Osteocyte (in vitro differentiated cells): Measurements from ENCODE around the gene LRP1B. TPM values are rescaled to one million over a fixed set of nuclear protein-coding genes. Genes with fewer than 3 reads are reported as not detected.
"Not testable (repeated sequence)": the region's sequence is repeated elsewhere in the genome, so short reads cannot be mapped to it uniquely, and the experiment has no call there.

Source experiments
- DNase-seq: peaks from one replicate; pipeline ENCODE4 v3.0.0; 2021; ENCODE audit warnings: mixed read lengths; ENCODE audit not compliant: unreplicated experiment; ENCODE audit errors: extremely low spot score
- H3K27ac Mint-ChIP-seq: one replicate; pipeline ENCODE4 v1.8.0; 2021; ENCODE audit warnings: mild to moderate bottlenecking, mixed read lengths; ENCODE audit not compliant: unreplicated experiment
- H3K27me3 Mint-ChIP-seq: one replicate; pipeline ENCODE4 v1.8.0; 2021; ENCODE audit warnings: mixed read lengths; ENCODE audit not compliant: unreplicated experiment
- H3K36me3 Mint-ChIP-seq: one replicate; pipeline ENCODE4 v1.8.0; 2021; ENCODE audit warnings: mixed read lengths; ENCODE audit not compliant: unreplicated experiment
- H3K4me1 Mint-ChIP-seq: one replicate; pipeline ENCODE4 v1.8.0; 2021; ENCODE audit warnings: mixed read lengths; ENCODE audit not compliant: unreplicated experiment
- H3K4me3 Mint-ChIP-seq: one replicate; pipeline ENCODE4 v1.8.0; 2021; ENCODE audit warnings: mild to moderate bottlenecking, moderate library complexity, mixed read lengths; ENCODE audit not compliant: unreplicated experiment
- H3K9me3 Mint-ChIP-seq: one replicate; pipeline ENCODE4 v1.8.0; 2021; ENCODE audit warnings: mixed read lengths; ENCODE audit not compliant: unreplicated experiment
- total RNA-seq: library from RNA; stranded (reverse); gene quantifications from 2 replicates; pipeline ENCODE4 v1.2.1, GENCODE V29; 2021
- TF ChIP-seq, protein P1 (sequence below): fragments of 200-600 bp; sonication (generic); IDR thresholded peaks from 2 replicates; pipeline ENCODE4 v1.5.0; 2021; ENCODE audit warnings: antibody characterized with exemption, mild to moderate bottlenecking, moderate library complexity

The LRP1B gene
- total RNA-seq, 1 donor from 2014 or later: 3.6 TPM

DNA sequence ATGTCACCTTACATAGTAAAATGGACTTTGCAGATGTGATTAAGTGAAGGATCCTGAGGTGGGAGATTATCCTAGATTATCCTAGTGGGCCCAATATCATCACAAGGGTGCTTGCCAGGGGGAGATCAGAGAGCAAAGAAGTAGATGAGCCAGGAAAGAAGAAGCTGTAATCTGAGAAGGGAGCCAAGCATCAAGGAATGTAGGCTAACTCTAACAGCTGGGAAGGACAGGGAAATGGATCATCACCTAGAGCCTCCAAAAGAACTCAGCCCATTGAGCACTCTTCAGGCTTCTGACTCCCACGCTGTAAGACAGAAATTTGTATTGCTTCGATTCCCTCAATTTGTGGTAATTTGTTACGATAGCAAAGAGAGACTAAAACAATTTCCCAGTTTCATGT, 309.9 kb downstream of the LRP1B start:
- TF ChIP-seq, protein P1, sequence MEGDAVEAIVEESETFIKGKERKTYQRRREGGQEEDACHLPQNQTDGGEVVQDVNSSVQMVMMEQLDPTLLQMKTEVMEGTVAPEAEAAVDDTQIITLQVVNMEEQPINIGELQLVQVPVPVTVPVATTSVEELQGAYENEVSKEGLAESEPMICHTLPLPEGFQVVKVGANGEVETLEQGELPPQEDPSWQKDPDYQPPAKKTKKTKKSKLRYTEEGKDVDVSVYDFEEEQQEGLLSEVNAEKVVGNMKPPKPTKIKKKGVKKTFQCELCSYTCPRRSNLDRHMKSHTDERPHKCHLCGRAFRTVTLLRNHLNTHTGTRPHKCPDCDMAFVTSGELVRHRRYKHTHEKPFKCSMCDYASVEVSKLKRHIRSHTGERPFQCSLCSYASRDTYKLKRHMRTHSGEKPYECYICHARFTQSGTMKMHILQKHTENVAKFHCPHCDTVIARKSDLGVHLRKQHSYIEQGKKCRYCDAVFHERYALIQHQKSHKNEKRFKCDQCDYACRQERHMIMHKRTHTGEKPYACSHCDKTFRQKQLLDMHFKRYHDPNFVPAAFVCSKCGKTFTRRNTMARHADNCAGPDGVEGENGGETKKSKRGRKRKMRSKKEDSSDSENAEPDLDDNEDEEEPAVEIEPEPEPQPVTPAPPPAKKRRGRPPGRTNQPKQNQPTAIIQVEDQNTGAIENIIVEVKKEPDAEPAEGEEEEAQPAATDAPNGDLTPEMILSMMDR: no peak
- Mint-ChIP-seq H3K36me3 (no peaks in the 10 kb centered on the region), H3K27me3 (no peaks in the 10 kb centered on the region), H3K27ac (no peak overlapping the region), H3K9me3 (peaks cover 5% of the 10 kb centered on the region), H3K4me1 (no peaks in the 10 kb centered on the region), H3K4me3 (no peak overlapping the region)
- DNase-seq: no peak

DNA sequence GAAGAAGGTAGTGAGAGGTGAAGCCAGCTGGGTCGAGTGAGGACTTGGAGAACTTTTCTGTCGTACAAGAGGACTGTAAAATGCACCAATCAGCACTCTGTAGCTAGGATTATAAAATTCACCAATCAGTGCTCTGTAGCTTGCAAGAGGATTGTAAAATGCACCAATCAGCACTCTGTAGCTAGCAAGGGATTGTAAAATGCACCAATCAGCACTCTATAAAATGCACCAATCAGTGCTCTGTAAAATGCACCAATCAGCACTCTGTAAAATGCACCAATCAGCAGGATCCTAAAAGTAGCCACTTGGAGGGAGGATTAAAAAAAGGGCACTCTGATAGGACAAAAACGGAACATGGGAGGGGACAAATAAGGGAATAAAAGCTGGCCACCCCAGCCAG, 315.5 kb downstream of the LRP1B start:
- H3K36me3 Mint-ChIP-seq: not testable (repeated sequence)

DNA sequence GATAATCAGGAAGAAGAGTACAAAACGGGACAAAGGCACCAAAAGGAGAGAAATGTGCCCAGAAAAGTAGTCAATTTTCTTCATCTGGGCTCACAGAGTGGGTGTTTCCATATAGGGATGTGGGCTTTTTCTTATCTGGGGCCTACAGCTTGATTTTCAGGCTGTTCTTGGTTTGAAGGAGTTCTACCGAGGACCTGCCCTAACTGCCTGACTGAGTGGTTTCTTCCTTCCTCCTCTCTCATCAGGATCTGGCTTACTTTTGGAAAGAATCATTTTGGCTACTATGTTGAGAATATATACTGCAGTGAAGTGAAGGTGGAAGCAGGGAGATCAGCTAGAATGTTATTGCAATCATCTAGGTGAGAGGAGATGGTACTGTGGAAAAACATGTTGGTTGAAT, 316.7 kb downstream of the LRP1B start:
- H3K4me3 Mint-ChIP-seq: no peak overlapping the region
- H3K27me3 Mint-ChIP-seq: no peaks in the 10 kb centered on the region
- no peaks in the 10 kb centered on the region for H3K4me1 Mint-ChIP-seq
- no peaks in the 10 kb centered on the region for H3K36me3 Mint-ChIP-seq
- TF ChIP-seq, protein P1: no peak
- no peak overlapping the region for H3K27ac Mint-ChIP-seq
- H3K9me3 Mint-ChIP-seq: peaks cover 15% of the 10 kb centered on the region
- DNase-seq: no peak

More for the DNA sequence above, 315.5 kb downstream of the LRP1B start:
- not testable (repeated sequence) for H3K4me1 Mint-ChIP-seq, H3K4me3 Mint-ChIP-seq, DNase-seq, H3K27ac Mint-ChIP-seq, H3K27me3 Mint-ChIP-seq
- peaks cover 15% of the 10 kb centered on the region for H3K9me3 Mint-ChIP-seq

DNA sequence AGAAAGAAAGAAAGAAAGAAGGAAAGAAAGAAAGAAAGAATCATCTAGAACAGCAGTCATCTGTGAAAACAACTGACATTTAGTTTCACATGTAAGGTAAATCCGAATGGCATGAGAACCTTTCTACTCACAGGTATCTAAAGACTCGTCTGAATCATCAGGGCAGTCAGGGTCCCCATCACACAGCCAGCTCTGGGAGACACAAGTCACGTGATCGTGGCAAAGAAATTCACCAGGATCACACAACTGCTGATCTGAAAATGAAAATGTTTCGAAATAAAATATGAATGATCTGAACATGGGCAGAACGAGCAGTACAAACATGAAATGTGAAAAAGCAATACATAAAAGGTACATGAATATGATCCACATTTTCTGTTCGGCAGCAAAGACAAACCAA, 320.7 kb downstream of the LRP1B start:
- Mint-ChIP-seq H3K9me3 (peaks cover 12% of the 10 kb centered on the region), H3K4me3 (no peak overlapping the region), H3K27me3 (no peaks in the 10 kb centered on the region), H3K36me3 (no peaks in the 10 kb centered on the region), H3K4me1 (no peaks in the 10 kb centered on the region), H3K27ac (no peak overlapping the region)
- no peak for DNase-seq
- TF ChIP-seq, protein P1: no peak

DNA sequence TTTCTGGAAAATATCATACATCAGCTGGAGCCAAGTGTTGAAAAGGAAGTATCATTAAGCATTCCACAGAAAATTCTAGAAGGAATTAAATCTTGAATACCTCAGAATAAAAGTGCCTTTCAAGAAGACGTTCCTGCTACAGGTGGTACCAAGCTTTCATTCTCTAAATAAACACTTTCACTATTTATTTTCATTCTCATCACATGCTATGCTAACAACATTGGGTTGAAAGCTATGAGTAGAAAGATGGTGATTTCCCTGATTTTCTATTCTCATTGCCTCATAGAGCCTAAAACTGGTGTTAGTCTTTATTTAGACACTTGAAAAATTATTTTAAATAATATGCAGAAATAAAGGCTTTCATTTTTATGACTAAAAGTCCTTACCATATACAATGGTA, 324.7 kb downstream of the LRP1B start:
- Mint-ChIP-seq H3K4me1 (no peaks in the 10 kb centered on the region), H3K36me3 (no peaks in the 10 kb centered on the region), H3K27ac (no peak overlapping the region), H3K9me3 (no peaks in the 10 kb centered on the region), H3K4me3 (no peak overlapping the region), H3K27me3 (no peaks in the 10 kb centered on the region)
- DNase-seq: no peak
- TF ChIP-seq, protein P1: no peak

DNA sequence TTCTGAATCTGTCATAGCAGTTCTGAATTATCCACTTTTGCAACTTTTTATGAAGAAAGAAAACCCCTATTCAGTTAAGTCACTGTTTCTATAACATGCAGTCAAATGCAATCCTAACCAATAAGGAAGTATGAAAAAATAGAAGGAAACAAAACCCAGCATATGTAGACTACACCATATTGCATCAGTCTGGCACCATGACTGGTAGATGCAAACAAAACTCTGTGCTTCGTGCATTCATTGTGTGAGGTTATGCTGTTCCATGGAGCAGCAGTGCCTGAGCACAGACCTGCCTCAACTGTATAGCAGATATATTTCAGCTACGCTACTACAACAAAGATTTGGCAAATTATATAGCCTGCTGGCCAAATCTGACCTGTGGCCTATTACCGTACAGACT, 325.5 kb downstream of the LRP1B start:
- Mint-ChIP-seq H3K27me3 (no peaks in the 10 kb centered on the region), H3K36me3 (no peaks in the 10 kb centered on the region), H3K4me1 (no peaks in the 10 kb centered on the region), H3K27ac (no peak overlapping the region), H3K9me3 (no peaks in the 10 kb centered on the region), H3K4me3 (no peak overlapping the region)
- no peak for DNase-seq
- TF ChIP-seq, protein P1: no peak
